ENCODE results near the gene ZKSCAN2. TPM values are rescaled to one million over a fixed set of nuclear protein-coding genes. Genes with fewer than 3 reads are reported as not detected.
A peak's percentile ranks its signal among the peaks of the same experiment; 100 is the strongest.

The ZKSCAN2 gene
- total and polyA plus RNA-seq, 9 donors, result 4.1 to 6.2 (median 5.4) TPM

- no peak overlapping the region for H3K27ac ChIP-seq (ENCODE audit: low read length)
- H3K36me3 ChIP-seq (ENCODE audit: control insufficient read depth, insufficient read depth, low read length), result no peaks in the 10 kb centered on the region
- no peaks in the 10 kb centered on the region for H3K4me1 ChIP-seq (ENCODE audit: control insufficient read depth, insufficient read depth, low read length)
- no peaks in the 10 kb centered on the region for H3K27me3 ChIP-seq (ENCODE audit: control insufficient read depth, insufficient read depth, low read length)
- H3K4me3 ChIP-seq (ENCODE audit: low read length), result no peak overlapping the region
- DNase-seq, result no peak
- WGBS (ENCODE audit: insufficient coverage), result 90% methylated on average over 7 of the region's 7 CpGs
- H3K9me3 ChIP-seq (replicated peaks; ENCODE audit: control insufficient read depth, low read depth, low read length), result no peaks in the 10 kb centered on the region
Measured at GRCh38 chr16:25199457-25199856, 58.2 kb downstream of the ZKSCAN2 start.

- H3K4me3 ChIP-seq (ENCODE audit: low read length), result no peak overlapping the region
- H3K27me3 ChIP-seq (ENCODE audit: control insufficient read depth, insufficient read depth, low read length), result no peaks in the 10 kb centered on the region
- no peaks in the 10 kb centered on the region for H3K36me3 ChIP-seq (ENCODE audit: control insufficient read depth, insufficient read depth, low read length)
Measured at GRCh38 chr16:25198021-25198420, 59.6 kb downstream of the ZKSCAN2 start.

DNA sequence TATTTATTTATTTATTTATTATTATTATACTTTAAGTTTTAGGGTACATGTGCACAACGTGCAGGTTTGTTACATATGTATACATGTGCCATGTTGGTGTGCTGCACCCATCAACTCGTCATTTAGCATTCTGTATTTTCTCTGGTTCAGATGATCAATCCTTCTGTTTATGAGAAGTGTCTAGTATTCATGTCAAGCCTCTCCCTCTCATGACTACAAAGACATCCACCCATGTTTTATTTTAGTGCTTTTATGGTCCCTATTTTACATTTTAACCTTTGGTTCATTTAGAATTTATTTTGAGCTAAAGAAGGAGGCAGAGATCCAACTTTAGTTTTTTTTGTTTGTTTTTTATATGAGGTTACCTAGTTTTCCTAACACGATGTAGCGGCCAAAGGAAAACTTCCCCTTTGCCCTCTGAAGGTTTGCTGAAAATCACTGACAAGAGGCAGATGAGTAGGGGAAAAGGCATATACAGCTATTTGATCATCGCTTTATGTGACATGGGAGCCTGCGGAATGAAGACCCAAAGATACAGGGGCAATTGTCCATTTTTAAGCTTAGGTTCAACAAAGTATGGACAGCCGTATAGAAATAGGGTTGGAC lies 63.3 kb downstream of the ZKSCAN2 start:
- no peaks in the 10 kb centered on the region for H3K27me3 ChIP-seq (ENCODE audit: control insufficient read depth, insufficient read depth, low read length)
- no peak for DNase-seq
- no peaks in the 10 kb centered on the region for H3K36me3 ChIP-seq (ENCODE audit: control insufficient read depth, insufficient read depth, low read length)
- no peaks in the 10 kb centered on the region for H3K4me1 ChIP-seq (ENCODE audit: control insufficient read depth, insufficient read depth, low read length)
- no peak overlapping the region for H3K4me3 ChIP-seq (ENCODE audit: low read length)
- H3K27ac ChIP-seq (ENCODE audit: low read length), result no peak overlapping the region
- no peaks in the 10 kb centered on the region for H3K9me3 ChIP-seq (replicated peaks; ENCODE audit: control insufficient read depth, low read depth, low read length)
- 51% methylated on average over 4 of the region's 7 CpGs for WGBS (ENCODE audit: insufficient coverage)

More at GRCh38 chr16:25198021-25198420, 59.6 kb downstream of the ZKSCAN2 start:
- 61% methylated on average over 2 of the region's 4 CpGs for WGBS (ENCODE audit: insufficient coverage)
- no peaks in the 10 kb centered on the region for H3K9me3 ChIP-seq (replicated peaks; ENCODE audit: control insufficient read depth, low read depth, low read length)
- no peak for DNase-seq
- no peaks in the 10 kb centered on the region for H3K4me1 ChIP-seq (ENCODE audit: control insufficient read depth, insufficient read depth, low read length)
- H3K27ac ChIP-seq (ENCODE audit: low read length), result no peak overlapping the region

- Histone ChIP-seq H3K4me3 (ENCODE audit: low read length) (no peak overlapping the region), H3K9me3 (replicated peaks; ENCODE audit: control insufficient read depth, low read depth, low read length) (no peaks in the 10 kb centered on the region), H3K27me3 (ENCODE audit: control insufficient read depth, insufficient read depth, low read length) (no peaks in the 10 kb centered on the region), H3K27ac (ENCODE audit: low read length) (no peak overlapping the region), H3K36me3 (ENCODE audit: control insufficient read depth, insufficient read depth, low read length) (no peaks in the 10 kb centered on the region), H3K4me1 (ENCODE audit: control insufficient read depth, insufficient read depth, low read length) (no peaks in the 10 kb centered on the region)
- DNase-seq, result peak; percentile 32
- WGBS (ENCODE audit: insufficient coverage), result 12% methylated on average over 5 of the region's 6 CpGs
Measured at GRCh38 chr16:25192096-25192495, 65.5 kb downstream of the ZKSCAN2 start.

DNA sequence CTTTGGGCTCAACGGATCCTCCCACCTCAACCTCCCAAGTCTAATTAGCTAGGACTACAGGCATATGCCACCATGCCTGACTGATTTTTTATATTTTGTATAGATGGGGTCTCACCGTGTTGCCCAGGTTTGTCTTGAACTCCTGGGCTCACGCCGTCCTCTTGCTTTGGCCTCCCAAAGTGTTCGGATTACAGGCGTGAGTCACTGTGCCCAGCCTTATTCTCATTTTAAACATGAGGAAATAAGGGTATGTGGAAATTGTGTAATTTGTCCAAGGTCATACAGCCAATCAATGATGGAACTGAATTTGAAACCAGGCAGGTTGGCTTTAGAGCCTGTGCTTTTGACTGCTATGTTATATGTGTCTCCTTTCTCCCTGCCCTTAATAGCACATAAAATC lies 68.3 kb downstream of the ZKSCAN2 start:
- Histone ChIP-seq H3K36me3 (ENCODE audit: control insufficient read depth, insufficient read depth, low read length) (no peaks in the 10 kb centered on the region), H3K27ac (ENCODE audit: low read length) (no peak overlapping the region), H3K4me1 (ENCODE audit: control insufficient read depth, insufficient read depth, low read length) (no peaks in the 10 kb centered on the region), H3K4me3 (ENCODE audit: low read length) (no peak overlapping the region), H3K27me3 (ENCODE audit: control insufficient read depth, insufficient read depth, low read length) (no peaks in the 10 kb centered on the region), H3K9me3 (replicated peaks; ENCODE audit: control insufficient read depth, low read depth, low read length) (no peaks in the 10 kb centered on the region)
- DNase-seq, result no peak
- WGBS (ENCODE audit: insufficient coverage), result no CpG with 5 or more reads among the region's 6 CpGs

- H3K36me3 ChIP-seq (ENCODE audit: control insufficient read depth, insufficient read depth, low read length), result no peaks in the 10 kb centered on the region
- H3K4me1 ChIP-seq (ENCODE audit: control insufficient read depth, insufficient read depth, low read length), result no peaks in the 10 kb centered on the region
- DNase-seq, result no peak
- H3K9me3 ChIP-seq (replicated peaks; ENCODE audit: control insufficient read depth, low read depth, low read length), result no peaks in the 10 kb centered on the region
- no peaks in the 10 kb centered on the region for H3K27me3 ChIP-seq (ENCODE audit: control insufficient read depth, insufficient read depth, low read length)
- no peak overlapping the region for H3K27ac ChIP-seq (ENCODE audit: low read length)
- 87% methylated on average over 3 of the region's 3 CpGs for WGBS (ENCODE audit: insufficient coverage)
- H3K4me3 ChIP-seq (ENCODE audit: low read length), result no peak overlapping the region
Measured at GRCh38 chr16:25187491-25187795, 70.2 kb downstream of the ZKSCAN2 start.

Other genes starting within 250 kb of the ZKSCAN2 start
- 21.5 TPM for gene ARHGAP17, start 242.5 kb downstream of the ZKSCAN2 start, total RNA-seq
- gene ARHGAP17, start 242.5 kb downstream of the ZKSCAN2 start, polyA plus RNA-seq (ENCODE audit: insufficient read depth in 1 of 8, insufficient read length in 8 of 8, low replicate concordance in 1 of 8), result 10 to 100 TPM; 33.2 to 50.2 (median 38.0) TPM
- 26.2 TPM for gene LCMT1, start 146.1 kb downstream of the ZKSCAN2 start, total RNA-seq
- 10 to 100 TPM; 37.1 to 42.2 (median 39.0) TPM for gene LCMT1, start 146.1 kb downstream of the ZKSCAN2 start, polyA plus RNA-seq (ENCODE audit: insufficient read depth in 1 of 8, insufficient read length in 8 of 8, low replicate concordance in 1 of 8)
- gene AQP8, start 40.9 kb downstream of the ZKSCAN2 start, total RNA-seq, result not detected
- gene AQP8, start 40.9 kb downstream of the ZKSCAN2 start, polyA plus RNA-seq (ENCODE audit: insufficient read depth in 1 of 8, insufficient read length in 8 of 8, low replicate concordance in 1 of 8), result under 1 TPM in 3 of 8 donors, not detected in 5; 0.15 to 0.45 (median 0.19) TPM